ENCODE results near the gene IRS1. TPM values are rescaled to one million over a fixed set of nuclear protein-coding genes. Genes with fewer than 3 reads are reported as not detected.

The IRS1 gene
- total RNA-seq, 4 donors from 2014 or later: 17.4 to 39.0 (median 25.3) TPM

DNA sequence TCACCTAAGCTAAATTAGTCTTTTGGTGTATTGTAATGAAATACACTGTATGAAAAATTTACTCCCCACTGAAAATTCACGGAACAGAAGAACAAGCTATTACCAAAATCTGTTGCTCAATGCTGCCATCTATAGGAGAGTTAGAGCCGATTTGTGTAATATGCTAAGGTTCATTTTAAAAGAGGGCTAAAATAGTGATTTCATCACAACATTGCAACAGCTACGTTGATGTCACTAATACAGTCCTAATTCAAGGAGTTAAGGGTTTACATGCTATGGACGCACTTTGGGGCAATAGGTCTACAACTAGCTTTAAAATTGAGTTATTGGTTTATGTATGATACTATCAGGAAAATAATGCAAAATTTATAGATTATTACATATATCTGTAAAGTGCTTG, 3.0 kb upstream of the IRS1 start:
- peaks cover 0 to 41% (median 13%) of the 10 kb centered on the region in 3 donors for H3K4me1 ChIP-seq
- TF ChIP-seq, protein P1, sequence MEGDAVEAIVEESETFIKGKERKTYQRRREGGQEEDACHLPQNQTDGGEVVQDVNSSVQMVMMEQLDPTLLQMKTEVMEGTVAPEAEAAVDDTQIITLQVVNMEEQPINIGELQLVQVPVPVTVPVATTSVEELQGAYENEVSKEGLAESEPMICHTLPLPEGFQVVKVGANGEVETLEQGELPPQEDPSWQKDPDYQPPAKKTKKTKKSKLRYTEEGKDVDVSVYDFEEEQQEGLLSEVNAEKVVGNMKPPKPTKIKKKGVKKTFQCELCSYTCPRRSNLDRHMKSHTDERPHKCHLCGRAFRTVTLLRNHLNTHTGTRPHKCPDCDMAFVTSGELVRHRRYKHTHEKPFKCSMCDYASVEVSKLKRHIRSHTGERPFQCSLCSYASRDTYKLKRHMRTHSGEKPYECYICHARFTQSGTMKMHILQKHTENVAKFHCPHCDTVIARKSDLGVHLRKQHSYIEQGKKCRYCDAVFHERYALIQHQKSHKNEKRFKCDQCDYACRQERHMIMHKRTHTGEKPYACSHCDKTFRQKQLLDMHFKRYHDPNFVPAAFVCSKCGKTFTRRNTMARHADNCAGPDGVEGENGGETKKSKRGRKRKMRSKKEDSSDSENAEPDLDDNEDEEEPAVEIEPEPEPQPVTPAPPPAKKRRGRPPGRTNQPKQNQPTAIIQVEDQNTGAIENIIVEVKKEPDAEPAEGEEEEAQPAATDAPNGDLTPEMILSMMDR (IDR thresholded peaks at IDR 0.05): peak; percentile 55 to 74 (median 72)
- TF ChIP-seq POLR2AphosphoS5 (IDR thresholded peaks at IDR 0.05) (peak; percentile 42), POLR2A (IDR thresholded peaks at IDR 0.05) (no peak)
- WGBS, 2 donors (ENCODE audit: low coverage in 1 of 2): 0% methylated on average over 4 of the region's 4 CpGs
- H3K27ac ChIP-seq: peak overlapping the region in 2 of 4 donors; percentile 95
- H3K36me3 ChIP-seq: peaks cover 0 to 2% of the 10 kb centered on the region in 2 donors
- peaks cover 5% of the 10 kb centered on the region for H3K27me3 ChIP-seq
- no peaks in the 10 kb centered on the region for H3K9me3 ChIP-seq
- ATAC-seq: peak; percentile 26
- H3K4me3 ChIP-seq: no peak overlapping the region

DNA sequence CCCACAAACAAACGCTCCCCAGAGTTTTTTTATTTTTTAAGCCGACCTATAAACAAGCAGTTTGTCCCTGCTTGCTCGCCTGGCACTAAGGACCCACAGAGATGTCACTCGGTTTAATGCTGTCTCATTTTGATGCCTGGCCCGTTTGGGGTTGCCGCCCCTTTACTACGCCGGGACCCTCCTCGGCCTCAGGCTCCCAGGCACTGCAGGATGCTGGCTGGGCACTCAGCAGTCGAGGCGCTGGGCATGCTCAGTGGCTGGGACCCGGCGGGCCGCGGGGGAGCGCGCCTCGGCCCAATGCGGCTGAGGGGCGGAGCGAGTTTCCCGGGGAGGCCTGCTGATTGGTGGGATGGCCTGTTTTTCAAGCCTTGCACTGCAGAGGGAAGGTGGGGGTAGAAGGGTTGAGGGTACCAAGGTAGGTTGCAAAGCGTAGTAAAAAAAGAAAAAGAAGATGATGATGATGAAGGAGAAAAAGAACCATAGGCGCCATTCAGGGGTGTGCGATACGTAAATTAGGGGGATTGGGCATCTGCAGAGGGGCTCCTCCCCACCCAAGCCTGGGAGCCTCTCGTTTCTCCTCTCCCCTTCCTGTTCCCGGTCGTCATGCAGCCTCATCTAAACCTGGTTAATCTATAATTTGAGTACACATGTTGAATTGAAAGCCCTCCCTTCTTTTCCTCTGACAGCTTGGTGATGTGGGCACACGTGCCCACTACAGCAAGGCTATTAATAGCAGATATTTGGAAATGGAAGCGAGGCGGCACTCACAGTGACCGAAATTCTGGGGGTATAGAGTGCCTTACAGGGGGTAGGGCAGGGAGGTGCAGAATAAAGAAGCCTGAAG, 1.5 kb upstream of the IRS1 start:
- H3K36me3 ChIP-seq: peaks cover 0 to 8% of the 10 kb centered on the region in 2 donors
- TF ChIP-seq EP300 (IDR thresholded peaks at IDR 0.05) (no peak), POLR2AphosphoS5 (IDR thresholded peaks at IDR 0.05) (peak; percentile 71), POLR2A (IDR thresholded peaks at IDR 0.05) (peak; percentile 38 to 56)
- TF ChIP-seq, protein P1 (IDR thresholded peaks at IDR 0.05): no peak
- peak; percentile 73 for ATAC-seq
- H3K27me3 ChIP-seq: peaks cover 4% of the 10 kb centered on the region
- peak overlapping the region; percentile 85 to 89 for H3K4me3 ChIP-seq
- no peaks in the 10 kb centered on the region for H3K9me3 ChIP-seq
- 16 to 40% methylated on average over 1 to 15 of the region's 33 CpGs for WGBS, 2 donors (ENCODE audit: low coverage in 1 of 2)
- H3K27ac ChIP-seq: peak overlapping the region; percentile 94 to 97 (median 95)
- peaks cover 0 to 55% (median 24%) of the 10 kb centered on the region in 3 donors for H3K4me1 ChIP-seq

DNA sequence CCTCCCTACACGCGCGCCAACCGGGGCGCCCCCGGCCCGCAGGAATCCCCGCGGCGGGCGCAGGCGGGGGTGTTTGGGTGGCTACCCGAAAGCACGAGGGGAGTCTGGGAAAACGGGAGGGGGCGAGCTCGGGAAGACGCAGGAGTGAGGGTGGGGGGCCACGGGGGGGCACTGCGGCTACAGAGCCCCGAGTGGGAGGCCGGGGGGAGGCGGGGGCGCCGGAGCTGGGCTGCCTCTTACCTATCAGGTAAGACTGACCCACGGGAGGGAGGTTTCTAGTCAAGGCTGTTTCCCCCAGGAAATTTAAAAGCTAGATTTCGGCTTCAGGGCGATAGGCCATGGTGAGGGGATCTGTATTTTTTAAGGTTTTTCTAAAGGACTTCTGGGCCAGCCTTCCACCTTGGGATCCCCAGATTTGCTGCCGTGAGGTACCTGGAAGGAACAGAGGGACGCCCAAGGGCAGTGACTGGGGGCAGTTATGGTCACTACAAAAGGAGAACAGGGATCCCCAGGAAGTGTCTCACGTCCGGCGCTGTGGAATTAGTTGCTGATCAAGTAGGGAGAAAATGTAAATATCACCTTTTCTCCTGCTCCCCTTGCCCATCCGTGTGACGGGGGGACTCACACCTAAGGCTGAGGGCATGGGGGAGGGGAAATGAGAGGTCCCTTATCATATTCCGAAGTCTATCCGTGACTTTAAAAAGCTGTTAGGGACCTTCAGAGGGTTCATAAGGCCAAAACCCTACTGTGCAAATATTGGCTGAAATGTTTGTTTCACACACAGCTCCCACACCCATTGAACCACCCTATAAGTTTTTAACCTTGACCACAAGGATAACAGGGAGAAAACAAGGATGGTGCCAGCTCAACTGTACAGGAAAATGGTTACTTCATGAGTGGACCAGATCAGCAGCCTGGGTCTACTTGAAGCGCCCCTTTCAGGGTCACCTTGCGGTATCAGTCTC, 638 bp upstream of the IRS1 start:
- Histone ChIP-seq H3K27me3 (peaks cover 2% of the 10 kb centered on the region), H3K27ac (peak overlapping the region; percentile 94 to 97 (median 95)), H3K4me3 (peak overlapping the region; percentile 85 to 89), H3K9me3 (no peaks in the 10 kb centered on the region), H3K4me1 (peaks cover 0 to 64% (median 30%) of the 10 kb centered on the region in 3 donors), H3K36me3 (peaks cover 0 to 8% of the 10 kb centered on the region in 2 donors)
- TF ChIP-seq, protein P1 (IDR thresholded peaks at IDR 0.05): peak in 3 of 4 experiments; percentile 11 to 69 (median 63)
- no peak for TF ChIP-seq POLR2AphosphoS5 (IDR thresholded peaks at IDR 0.05)
- no peak for ATAC-seq
- WGBS, 2 donors (ENCODE audit: low coverage in 1 of 2): 3 to 17% methylated on average over 9 to 13 of the region's 39 CpGs

DNA sequence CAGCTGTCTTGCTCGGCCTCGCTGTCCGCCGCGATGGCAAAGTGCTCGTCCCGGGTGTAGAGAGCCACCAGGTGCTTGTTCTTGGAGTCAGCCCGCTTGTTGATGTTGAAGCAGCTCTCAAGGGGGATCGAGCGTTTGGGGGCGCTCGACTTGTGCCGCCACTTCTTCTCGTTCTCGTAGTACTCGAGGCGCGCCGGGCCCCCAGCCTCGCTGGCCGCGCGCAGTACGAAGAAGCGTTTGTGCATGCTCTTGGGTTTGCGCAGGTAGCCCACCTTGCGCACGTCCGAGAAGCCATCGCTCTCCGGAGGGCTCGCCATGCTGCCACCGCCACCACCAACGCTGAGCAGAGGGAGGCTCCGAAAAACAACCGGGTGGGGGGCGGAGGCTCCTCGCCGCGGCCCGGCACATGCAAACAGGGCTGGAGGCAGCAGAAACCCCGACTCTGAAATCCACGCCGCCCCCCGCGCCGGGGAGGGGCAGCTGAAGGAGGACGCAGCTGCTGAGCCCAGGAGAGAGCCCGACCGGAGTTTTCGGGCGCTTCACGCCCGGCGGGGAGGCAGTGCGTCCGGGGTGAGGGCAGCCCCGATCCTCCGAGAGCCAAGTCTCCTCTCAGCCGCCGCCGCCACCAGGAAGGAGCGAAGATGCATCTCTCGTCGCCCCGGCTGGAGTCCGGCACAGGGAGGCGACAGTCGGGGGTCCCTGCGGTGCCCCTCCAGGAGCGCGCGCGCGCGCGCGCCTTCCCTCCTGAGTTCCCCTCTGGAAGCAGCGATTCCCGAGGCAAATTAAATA, 1.0 kb downstream of the IRS1 start:
- WGBS, 2 donors (ENCODE audit: low coverage in 1 of 2): no CpG with 5 or more reads among the region's 80 CpGs
- no peak for ATAC-seq
- H3K27me3 ChIP-seq: no peaks in the 10 kb centered on the region
- peak overlapping the region; percentile 85 to 89 for H3K4me3 ChIP-seq
- H3K4me1 ChIP-seq: peaks cover 0 to 75% (median 30%) of the 10 kb centered on the region in 3 donors
- H3K36me3 ChIP-seq: peaks cover 0 to 8% of the 10 kb centered on the region in 2 donors
- no peak for TF ChIP-seq POLR2AphosphoS5 (IDR thresholded peaks at IDR 0.05)
- TF ChIP-seq, protein P1 (IDR thresholded peaks at IDR 0.05): peak in 1 of 4 experiments; percentile 39
- peak overlapping the region; percentile 94 to 97 (median 95) for H3K27ac ChIP-seq
- no peaks in the 10 kb centered on the region for H3K9me3 ChIP-seq
